HepG2 (cell line): ENCODE measurements around the gene SLC1A4.

Experiments
- BRCA1 ChIP-seq: sonication (generic); formaldehyde crosslinking; IDR thresholded peaks from 2 replicates; pipeline ENCODE4 v1.4.0; 2020; ENCODE audit warnings: missing genetic modification reagents
- CTCF ChIP-seq: sonication (generic); formaldehyde crosslinking; IDR thresholded peaks from 2 replicates; pipeline ENCODE4 v1.5.0; 2020; ENCODE audit warnings: mild to moderate bottlenecking, missing genetic modification reagents, moderate library complexity
- HDAC2 ChIP-seq: sonication (generic); formaldehyde crosslinking; IDR thresholded peaks from 2 replicates; pipeline ENCODE4 v1.4.0; 2020; ENCODE audit warnings: missing genetic modification reagents
- MAFK ChIP-seq, 2 experiments: IDR thresholded peaks in 1 of 2; conservative IDR thresholded peaks in 1 of 2; 2 replicates each; pipeline ENCODE4 v1.6.1; 2011; ENCODE audit warnings: improper control_type of control experiment in 2 of 2, low read length in 2 of 2
- POLR2G ChIP-seq: fragments of 200-400 bp; formaldehyde crosslinking; IDR thresholded peaks from 2 replicates; pipeline ENCODE4 v1.6.1; 2018; ENCODE audit warnings: mild to moderate bottlenecking, low read depth, low read length, moderate library complexity
- PREB ChIP-seq: sonication (generic); formaldehyde crosslinking; IDR thresholded peaks from 2 replicates; pipeline ENCODE4 v1.4.0; 2020; ENCODE audit warnings: missing genetic modification reagents
- RAD21 ChIP-seq: fragments of 450-650 bp; formaldehyde crosslinking; IDR thresholded peaks from 2 replicates; pipeline ENCODE4 v1.5.0; 2020; ENCODE audit warnings: mild to moderate bottlenecking
- RBAK ChIP-seq: sonication (generic); formaldehyde crosslinking; IDR thresholded peaks from 2 replicates; pipeline ENCODE4 v1.5.1; 2020; ENCODE audit warnings: mild to moderate bottlenecking, missing genetic modification reagents
- ZBTB20 ChIP-seq: sonication (generic); formaldehyde crosslinking; IDR thresholded peaks from 2 replicates; pipeline ENCODE4 v1.8.1; 2023; ENCODE audit warnings: missing genetic modification reagents, low read depth, mild to moderate bottlenecking, borderline replicate concordance
- ZBTB33 ChIP-seq: sonication (generic); formaldehyde crosslinking; IDR thresholded peaks from 2 replicates; pipeline ENCODE4 v1.4.0; 2020; ENCODE audit warnings: missing genetic modification reagents
- ZFX ChIP-seq: sonication (generic); formaldehyde crosslinking; IDR thresholded peaks from 2 replicates; pipeline ENCODE4 v1.4.0; 2020; ENCODE audit warnings: mild to moderate bottlenecking, low read depth, missing genetic modification reagents, moderate library complexity
- ZNF318 ChIP-seq: sonication (generic); formaldehyde crosslinking; IDR thresholded peaks from 2 replicates; pipeline ENCODE4 v1.4.0; 2020; ENCODE audit warnings: mild to moderate bottlenecking, missing genetic modification reagents
- ZNF329 ChIP-seq: sonication (generic); formaldehyde crosslinking; IDR thresholded peaks from 2 replicates; pipeline ENCODE4 v1.9.0; 2021; ENCODE audit warnings: low read depth, mild to moderate bottlenecking, missing genetic modification reagents
- ZNF44 ChIP-seq: sonication (generic); formaldehyde crosslinking; IDR thresholded peaks from 2 replicates; pipeline ENCODE4 v1.5.1; 2020; ENCODE audit warnings: mild to moderate bottlenecking, missing genetic modification reagents

- TF ChIP-seq ZFX (CRISPR knock-in tag) (no peak), ZNF318 (CRISPR knock-in tag) (no peak), RBAK (CRISPR knock-in tag) (no peak), POLR2G (no peak), PREB (no peak), ZBTB33 (CRISPR knock-in tag) (no peak), CTCF (no peak), BRCA1 (CRISPR knock-in tag) (no peak), MAFK (conservative IDR thresholded peaks at IDR 0.05 in 1 of 2, IDR thresholded peaks at IDR 0.05 in 1 of 2; ENCODE audit: low read length in 2 of 2) (no peak), ZNF329 (CRISPR knock-in tag) (no peak), ZNF44 (CRISPR knock-in tag) (no peak), ZBTB20 (no peak), HDAC2 (no peak), RAD21 (CRISPR knock-in tag) (no peak)
These were observed 28.4 kb upstream of the SLC1A4 start for GRCh38 chr2:64960819-64961218.
